GM12875 (cell line): ENCODE data around the gene PRDM8.

ENCODE experiments used
- H3K4me3 ChIP-seq: one replicate; pipeline ENCODE4 v1.5.1; 2011; ENCODE audit warnings: low read depth, low read length, control low read depth
- TF ChIP-seq, protein P1 (sequence below): IDR thresholded peaks from 2 replicates; pipeline ENCODE4 v1.5.1; 2011; ENCODE audit warnings: low read depth, mild to moderate bottlenecking, control low read depth, inconsistent platforms, low read length, moderate library complexity, borderline replicate concordance; ENCODE audit not compliant: insufficient read depth

PRDM8 gene

GRCh38 chr4:80202190-80202711 lies 4.9 kb downstream of the PRDM8 start:
- TF ChIP-seq, protein P1, sequence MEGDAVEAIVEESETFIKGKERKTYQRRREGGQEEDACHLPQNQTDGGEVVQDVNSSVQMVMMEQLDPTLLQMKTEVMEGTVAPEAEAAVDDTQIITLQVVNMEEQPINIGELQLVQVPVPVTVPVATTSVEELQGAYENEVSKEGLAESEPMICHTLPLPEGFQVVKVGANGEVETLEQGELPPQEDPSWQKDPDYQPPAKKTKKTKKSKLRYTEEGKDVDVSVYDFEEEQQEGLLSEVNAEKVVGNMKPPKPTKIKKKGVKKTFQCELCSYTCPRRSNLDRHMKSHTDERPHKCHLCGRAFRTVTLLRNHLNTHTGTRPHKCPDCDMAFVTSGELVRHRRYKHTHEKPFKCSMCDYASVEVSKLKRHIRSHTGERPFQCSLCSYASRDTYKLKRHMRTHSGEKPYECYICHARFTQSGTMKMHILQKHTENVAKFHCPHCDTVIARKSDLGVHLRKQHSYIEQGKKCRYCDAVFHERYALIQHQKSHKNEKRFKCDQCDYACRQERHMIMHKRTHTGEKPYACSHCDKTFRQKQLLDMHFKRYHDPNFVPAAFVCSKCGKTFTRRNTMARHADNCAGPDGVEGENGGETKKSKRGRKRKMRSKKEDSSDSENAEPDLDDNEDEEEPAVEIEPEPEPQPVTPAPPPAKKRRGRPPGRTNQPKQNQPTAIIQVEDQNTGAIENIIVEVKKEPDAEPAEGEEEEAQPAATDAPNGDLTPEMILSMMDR, result peak; percentile 82
- H3K4me3 ChIP-seq, result peak overlapping the region; percentile 63

GRCh38 chr4:80202741-80203553 lies 5.6 kb downstream of the PRDM8 start:
- peak overlapping the region; percentile 63 for H3K4me3 ChIP-seq
- TF ChIP-seq, protein P1, result no peak

GRCh38 chr4:80204433-80205011 lies 7.2 kb downstream of the PRDM8 start:
- no peak overlapping the region for H3K4me3 ChIP-seq
- TF ChIP-seq, protein P1, result no peak

- TF ChIP-seq, protein P1, result no peak
- no peak overlapping the region for H3K4me3 ChIP-seq
Observed at GRCh38 chr4:80206111-80206510, 8.8 kb downstream of the PRDM8 start.

DNA sequence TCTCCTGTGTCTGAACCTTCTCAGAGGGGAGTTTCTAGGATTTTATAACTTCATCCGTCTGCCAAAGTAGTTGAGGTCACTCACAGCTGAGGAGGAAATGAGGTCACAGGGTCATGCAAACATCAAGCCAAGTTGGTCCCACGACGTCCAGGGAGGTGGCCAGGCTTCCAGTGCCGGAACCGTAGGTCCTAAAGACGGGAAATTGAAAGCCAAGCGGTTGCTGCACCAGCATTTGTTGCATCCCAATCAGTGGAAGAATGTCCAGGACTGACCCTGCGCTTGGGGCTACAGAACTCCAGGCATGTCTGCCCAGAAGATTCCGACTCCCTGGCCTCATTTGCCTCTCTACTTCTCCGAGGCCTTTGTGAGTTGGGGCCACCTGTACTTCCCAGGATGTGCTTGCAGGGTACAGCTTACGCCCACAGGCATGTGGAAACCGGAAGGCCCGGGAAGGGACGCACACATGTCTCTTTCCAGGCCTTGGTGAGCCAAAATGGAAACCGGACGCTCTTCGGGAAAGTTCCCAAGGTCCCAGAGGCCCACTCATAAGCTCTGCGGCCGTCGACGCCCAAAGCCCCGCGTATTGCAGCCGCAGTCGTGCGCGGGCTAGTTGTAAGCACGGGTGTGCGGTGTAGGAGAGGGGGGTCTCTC lies 9.3 kb downstream of the PRDM8 start:
- no peak overlapping the region for H3K4me3 ChIP-seq
- TF ChIP-seq, protein P1, result no peak

DNA sequence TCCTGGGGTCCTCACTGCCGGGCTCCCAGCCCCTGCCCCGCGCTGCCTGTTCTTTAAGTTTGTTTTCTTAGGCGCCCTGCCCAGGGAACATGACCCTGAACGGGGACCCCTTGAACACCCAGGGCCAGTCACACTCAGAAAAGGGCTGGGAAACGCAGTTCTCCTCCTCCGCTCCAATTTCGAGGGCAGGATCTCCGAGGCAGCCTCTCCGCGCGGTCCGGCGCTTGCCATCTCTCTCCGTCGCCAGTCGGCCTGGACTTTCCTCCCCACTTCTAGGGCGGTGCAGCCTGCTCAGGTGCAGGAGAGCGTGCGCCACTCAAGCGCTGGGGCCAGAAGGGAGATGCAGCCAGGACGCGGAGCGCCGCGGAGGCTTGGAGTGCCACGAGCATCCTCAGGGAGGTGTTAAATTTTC lies 9.9 kb downstream of the PRDM8 start:
- TF ChIP-seq, protein P1, result no peak
- no peak overlapping the region for H3K4me3 ChIP-seq
